ENCODE measurements around the gene EPAS1. TPM values are rescaled to one million over a fixed set of nuclear protein-coding genes. Genes with fewer than 3 reads are reported as not detected.

EPAS1 gene
- total and polyA plus RNA-seq, 4 donors: 26.2 to 193 (median 61.1) TPM

- Histone ChIP-seq H3K4me3 (ENCODE audit: low read depth in 1 of 3, low read length in 3 of 3) (no peak overlapping the region), H3K27ac (ENCODE audit: low read depth in 1 of 2, low read length in 2 of 2) (peak overlapping the region; percentile 81 to 82), H3K9me3 (ENCODE audit: control insufficient read depth in 4 of 4, low read length in 3 of 4) (no peaks in the 10 kb centered on the region), H3K36me3 (ENCODE audit: control insufficient read depth in 4 of 4, insufficient read depth in 3 of 4, low read depth in 1 of 4, low read length in 3 of 4) (no peaks in the 10 kb centered on the region), H3K9ac (ENCODE audit: low read depth in 1 of 2, low read length in 2 of 2) (no peak overlapping the region), H3K4me1 (ENCODE audit: control insufficient read depth in 4 of 4, insufficient read depth in 4 of 4, low read length in 3 of 4) (peaks cover 29 to 91% (median 87%) of the 10 kb centered on the region in 4 donors), H3K27me3 (ENCODE audit: control insufficient read depth in 4 of 4, insufficient read depth in 4 of 4, low read length in 3 of 4) (no peaks in the 10 kb centered on the region)
- TF ChIP-seq RXRA (IDR thresholded peaks at IDR 0.05) (peak in 1 of 2 donors; percentile 5), TAF1 (conservative IDR thresholded peaks at IDR 0.05) (no peak), JUND (IDR thresholded peaks at IDR 0.05) (peak in 1 of 2 donors; percentile 11)
- DNase-seq (ENCODE audit: low spot score): no peak
- 62% methylated on average over 7 of the region's 7 CpGs for WGBS
These were observed 32.9 kb downstream of the EPAS1 start for GRCh38 chr2:46329803-46330775.

- no peaks in the 10 kb centered on the region for H3K9me3 ChIP-seq (ENCODE audit: control insufficient read depth in 4 of 4, low read length in 3 of 4)
These were observed 34.0 kb downstream of the EPAS1 start for GRCh38 chr2:46331109-46331766.

GRCh38 chr2:46332686-46333281 lies 35.6 kb downstream of the EPAS1 start:
- peaks cover 29 to 93% (median 88%) of the 10 kb centered on the region in 4 donors for H3K4me1 ChIP-seq (ENCODE audit: control insufficient read depth in 4 of 4, insufficient read depth in 4 of 4, low read length in 3 of 4)
- no peaks in the 10 kb centered on the region for H3K9me3 ChIP-seq (ENCODE audit: control insufficient read depth in 4 of 4, low read length in 3 of 4)
- H3K36me3 ChIP-seq (ENCODE audit: control insufficient read depth in 4 of 4, insufficient read depth in 3 of 4, low read depth in 1 of 4, low read length in 3 of 4): no peaks in the 10 kb centered on the region
- no peak overlapping the region for H3K9ac ChIP-seq (ENCODE audit: low read depth in 1 of 2, low read length in 2 of 2)
- peak overlapping the region; percentile 81 to 82 for H3K27ac ChIP-seq (ENCODE audit: low read depth in 1 of 2, low read length in 2 of 2)
- DNase-seq (ENCODE audit: low spot score): no peak
- H3K27me3 ChIP-seq (ENCODE audit: control insufficient read depth in 4 of 4, insufficient read depth in 4 of 4, low read length in 3 of 4): no peaks in the 10 kb centered on the region
- WGBS: 62% methylated on average over 8 of the region's 8 CpGs
- TF ChIP-seq HNF4A (conservative IDR thresholded peaks at IDR 0.05) (peak; percentile 47 to 54), CTCF (IDR thresholded peaks at IDR 0.05; ENCODE audit: low read depth, low read length, missing input control) (no peak), RXRA (IDR thresholded peaks at IDR 0.05) (peak; percentile 31 to 37), REST (IDR thresholded peaks at IDR 0.05) (no peak)
- H3K4me3 ChIP-seq (ENCODE audit: low read depth in 1 of 3, low read length in 3 of 3): no peak overlapping the region

More at GRCh38 chr2:46331109-46331766, 34.0 kb downstream of the EPAS1 start:
- WGBS: 59% methylated on average over 8 of the region's 8 CpGs
- Histone ChIP-seq H3K27me3 (ENCODE audit: control insufficient read depth in 4 of 4, insufficient read depth in 4 of 4, low read length in 3 of 4) (no peaks in the 10 kb centered on the region), H3K4me1 (ENCODE audit: control insufficient read depth in 4 of 4, insufficient read depth in 4 of 4, low read length in 3 of 4) (peaks cover 32 to 91% (median 89%) of the 10 kb centered on the region in 4 donors), H3K4me3 (ENCODE audit: low read depth in 1 of 3, low read length in 3 of 3) (no peak overlapping the region), H3K9ac (ENCODE audit: low read depth in 1 of 2, low read length in 2 of 2) (peak overlapping the region in 1 of 2 donors; percentile 23), H3K27ac (ENCODE audit: low read depth in 1 of 2, low read length in 2 of 2) (peak overlapping the region; percentile 81 to 82), H3K36me3 (ENCODE audit: control insufficient read depth in 4 of 4, insufficient read depth in 3 of 4, low read depth in 1 of 4, low read length in 3 of 4) (no peaks in the 10 kb centered on the region)
- no peak for DNase-seq (ENCODE audit: low spot score)
- TF ChIP-seq NR2F2 (IDR thresholded peaks at IDR 0.05): no peak
- TF ChIP-seq HNF4A (conservative IDR thresholded peaks at IDR 0.05): peak in 1 of 2 donors; percentile 45
- peak in 1 of 2 donors; percentile 27 for TF ChIP-seq RXRA (IDR thresholded peaks at IDR 0.05)
- TF ChIP-seq ZBTB33 (IDR thresholded peaks at IDR 0.05): no peak
- TF ChIP-seq MAX (IDR thresholded peaks at IDR 0.05): no peak

All from liver (tissue), 9 donors.